Measurements from ENCODE around the gene IL10RA. TPM values are rescaled to one million over a fixed set of nuclear protein-coding genes. Genes with fewer than 3 reads are reported as not detected.

The IL10RA gene
- total and polyA plus RNA-seq, 2 of the 4 experiments (the other 2 are of a cell fraction): 0.12 TPM; not detected in 1

DNA sequence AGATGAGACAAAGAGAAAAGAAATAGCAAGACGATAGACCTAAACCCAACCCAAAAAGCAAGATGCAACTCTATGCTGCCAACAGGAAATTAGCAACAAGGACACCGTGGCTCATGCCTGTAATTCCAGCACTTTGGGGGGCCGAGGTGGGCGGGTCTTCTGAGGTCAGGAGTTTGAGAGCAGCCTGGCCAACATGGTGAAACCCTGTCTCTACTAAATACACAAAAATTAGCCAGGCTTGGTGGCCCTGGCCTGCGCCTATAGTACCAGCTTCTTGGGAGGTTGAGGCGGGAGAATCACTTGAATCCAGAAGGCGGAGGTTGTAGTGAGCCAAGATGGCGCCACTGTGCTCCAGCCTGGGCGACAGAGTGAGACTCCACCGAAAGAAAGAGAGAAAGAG is 24.3 kb upstream of the IL10RA start:
- ATAC-seq (ENCODE audit: low read depth) (no peak), DNase-seq (no peak)
- Histone ChIP-seq H4K8ac (ENCODE audit: low read depth in 2 of 2, low read length in 2 of 2) (no peak overlapping the region), H2AK5ac (ENCODE audit: low read depth, low read length) (no peak overlapping the region), H3K14ac (replicated peaks; ENCODE audit: low read depth, low read length) (no peak overlapping the region), H3K4me2 (ENCODE audit: low read depth, low read length) (no peak overlapping the region), H3K4ac (ENCODE audit: low read depth, low read length) (no peak overlapping the region), H3K27me3 (ENCODE audit: control insufficient read depth, insufficient read depth, low read length) (no peaks in the 10 kb centered on the region; the same call in 1 of the 2 replicates), H2BK5ac (ENCODE audit: low read depth, low read length, poor library complexity, severe bottlenecking) (no peak overlapping the region), H2BK15ac (ENCODE audit: low read depth, low read length) (no peak overlapping the region), H2BK120ac (ENCODE audit: low read depth, low read length) (no peak overlapping the region), H3K18ac (ENCODE audit: low read depth, low read length) (no peak overlapping the region), H3K79me1 (ENCODE audit: low read depth in 1 of 2, low read length in 2 of 2) (no peaks in the 10 kb centered on the region), H3K9me3 (ENCODE audit: control insufficient read depth, insufficient read depth, low read length) (no peaks in the 10 kb centered on the region), H3K4me1 (ENCODE audit: control insufficient read depth, insufficient read depth, low read length) (no peaks in the 10 kb centered on the region), H2AFZ (replicated peaks; ENCODE audit: low read length, poor library complexity) (no peak overlapping the region), H3K23ac (ENCODE audit: low read depth, low read length) (no peak overlapping the region), H4K20me1 (ENCODE audit: insufficient read depth, low read length) (no peaks in the 10 kb centered on the region), H2AK9ac (replicated peaks; ENCODE audit: low read depth, low read length, poor library complexity) (no peak overlapping the region), H2BK20ac (ENCODE audit: low read depth, low read length) (no peak overlapping the region), H3K27ac (ENCODE audit: insufficient read depth, low read length) (no peak overlapping the region), H3K9ac (ENCODE audit: low read depth, low read length) (no peak overlapping the region), H3K56ac (ENCODE audit: extremely low read depth, insufficient read depth, low read length) (no peak overlapping the region), H4K91ac (ENCODE audit: insufficient read depth, low read depth, low read length) (no peak overlapping the region), H3K4me3 (ENCODE audit: insufficient read depth, low read depth, low read length) (no peak overlapping the region), H3K9me1 (ENCODE audit: insufficient read depth, low read length) (no peaks in the 10 kb centered on the region), H3K36me3 (ENCODE audit: control insufficient read depth, insufficient read depth, low read length) (no peaks in the 10 kb centered on the region), H4K5ac (ENCODE audit: low read depth, low read length) (no peak overlapping the region)
- intact Hi-C loops (cut with micrococcal nuclease): no loop called here
- TF ChIP-seq, protein P1, sequence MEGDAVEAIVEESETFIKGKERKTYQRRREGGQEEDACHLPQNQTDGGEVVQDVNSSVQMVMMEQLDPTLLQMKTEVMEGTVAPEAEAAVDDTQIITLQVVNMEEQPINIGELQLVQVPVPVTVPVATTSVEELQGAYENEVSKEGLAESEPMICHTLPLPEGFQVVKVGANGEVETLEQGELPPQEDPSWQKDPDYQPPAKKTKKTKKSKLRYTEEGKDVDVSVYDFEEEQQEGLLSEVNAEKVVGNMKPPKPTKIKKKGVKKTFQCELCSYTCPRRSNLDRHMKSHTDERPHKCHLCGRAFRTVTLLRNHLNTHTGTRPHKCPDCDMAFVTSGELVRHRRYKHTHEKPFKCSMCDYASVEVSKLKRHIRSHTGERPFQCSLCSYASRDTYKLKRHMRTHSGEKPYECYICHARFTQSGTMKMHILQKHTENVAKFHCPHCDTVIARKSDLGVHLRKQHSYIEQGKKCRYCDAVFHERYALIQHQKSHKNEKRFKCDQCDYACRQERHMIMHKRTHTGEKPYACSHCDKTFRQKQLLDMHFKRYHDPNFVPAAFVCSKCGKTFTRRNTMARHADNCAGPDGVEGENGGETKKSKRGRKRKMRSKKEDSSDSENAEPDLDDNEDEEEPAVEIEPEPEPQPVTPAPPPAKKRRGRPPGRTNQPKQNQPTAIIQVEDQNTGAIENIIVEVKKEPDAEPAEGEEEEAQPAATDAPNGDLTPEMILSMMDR (conservative IDR thresholded peaks at IDR 0.05; ENCODE audit: low read depth, low read length): no peak
- TF ChIP-seq FOS (IDR thresholded peaks at IDR 0.05; ENCODE audit: low read depth, low read length): no peak
- no peak for TF ChIP-seq NFE2L2 (IDR thresholded peaks at IDR 0.05; ENCODE audit: low read depth, low read length)
- CTCF ChIA-PET: no interaction called here
- dilution Hi-C loops (cut with HindIII; ENCODE audit: low sequenced_read_pairs, unreplicated experiment): no loop called here
- in situ Hi-C loops (cut with MboI; ENCODE audit: low sequenced_read_pairs): no loop called here
- no CpG with 5 or more reads among the region's 10 CpGs for WGBS, 2 experiments (ENCODE audit: extremely low coverage in 2 of 2, insufficient read length in 1 of 2)
- POLR2A ChIA-PET (ENCODE audit: unreplicated experiment): no interaction called here
- no TSS peak for BruUV-seq (replicated peaks)
